GM04503 (cell line): ENCODE measurements around the gene SERPINB1.
"Not testable (repeated sequence)": the region's sequence is repeated elsewhere in the genome, so short reads cannot be mapped to it uniquely, and the experiment has no call there.

Experiments
- DNase-seq: peaks from one replicate; pipeline ENCODE4 v3.0.0-alpha.2; 2012; ENCODE audit warnings: low read depth

SERPINB1 gene

DNA sequence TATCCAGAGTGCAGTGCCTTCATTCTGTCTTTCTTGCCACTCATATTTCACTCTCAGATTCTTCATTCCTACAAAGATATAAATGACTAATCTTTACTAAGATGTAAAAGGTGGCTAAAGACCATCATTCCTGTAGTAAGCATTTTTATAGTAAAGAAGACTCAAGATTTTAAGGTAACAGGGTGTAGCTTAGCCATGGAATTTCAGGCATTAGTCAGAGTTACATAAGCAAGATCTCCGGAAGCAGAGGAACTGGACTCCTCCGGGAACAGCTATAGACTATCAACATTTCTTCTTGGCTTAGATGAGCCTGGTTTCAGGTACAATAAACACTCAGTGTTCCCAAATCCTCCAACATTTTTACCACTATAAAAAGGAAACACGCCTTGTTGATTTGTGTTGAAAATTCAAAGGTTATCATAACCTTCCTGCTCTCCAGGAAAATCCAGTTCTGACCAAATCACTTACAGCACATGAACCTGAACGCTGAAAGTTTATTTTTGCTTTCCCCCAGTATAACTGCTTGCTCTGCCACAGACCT lies 23.7 kb downstream of the SERPINB1 start:
- DNase-seq: no peak

DNA sequence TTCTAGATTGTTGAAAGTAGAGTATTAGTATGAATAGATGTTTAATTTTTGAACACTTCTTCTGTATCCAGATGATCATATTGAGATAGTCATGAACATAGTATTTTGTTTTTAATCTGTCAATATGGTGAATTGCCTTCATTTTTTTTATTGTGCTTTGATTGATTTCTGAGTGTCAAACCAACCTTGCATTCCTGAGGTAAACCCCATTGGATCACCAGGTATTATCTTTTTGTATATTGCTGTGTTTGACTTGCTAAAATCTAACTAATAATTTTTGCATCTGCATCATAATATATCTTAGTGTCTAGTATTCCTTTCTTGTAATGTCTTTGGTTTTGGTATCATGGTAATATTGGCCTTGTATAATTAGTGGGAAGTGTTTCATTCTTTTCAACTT lies 25.5 kb downstream of the SERPINB1 start:
- no peak for DNase-seq

DNA sequence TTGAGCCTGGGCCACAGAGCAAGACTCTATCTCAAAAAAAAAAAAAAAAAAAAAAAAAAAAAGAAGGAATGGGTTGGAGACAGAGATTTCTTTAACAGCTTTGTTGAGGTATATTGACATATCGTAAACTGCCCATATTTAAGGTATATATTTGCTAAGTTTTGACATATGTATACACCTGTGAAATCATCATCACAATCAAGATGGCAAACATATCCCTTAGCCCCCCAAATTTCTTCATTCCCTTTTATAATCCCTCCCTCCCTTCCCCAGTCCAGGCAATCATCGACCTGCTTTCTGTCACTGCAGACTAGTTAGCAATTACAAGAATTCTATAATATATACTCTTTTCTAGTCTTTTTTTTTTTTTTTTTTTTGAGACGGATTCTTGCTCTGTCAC lies 29.0 kb downstream of the SERPINB1 start:
- no peak for DNase-seq

DNA sequence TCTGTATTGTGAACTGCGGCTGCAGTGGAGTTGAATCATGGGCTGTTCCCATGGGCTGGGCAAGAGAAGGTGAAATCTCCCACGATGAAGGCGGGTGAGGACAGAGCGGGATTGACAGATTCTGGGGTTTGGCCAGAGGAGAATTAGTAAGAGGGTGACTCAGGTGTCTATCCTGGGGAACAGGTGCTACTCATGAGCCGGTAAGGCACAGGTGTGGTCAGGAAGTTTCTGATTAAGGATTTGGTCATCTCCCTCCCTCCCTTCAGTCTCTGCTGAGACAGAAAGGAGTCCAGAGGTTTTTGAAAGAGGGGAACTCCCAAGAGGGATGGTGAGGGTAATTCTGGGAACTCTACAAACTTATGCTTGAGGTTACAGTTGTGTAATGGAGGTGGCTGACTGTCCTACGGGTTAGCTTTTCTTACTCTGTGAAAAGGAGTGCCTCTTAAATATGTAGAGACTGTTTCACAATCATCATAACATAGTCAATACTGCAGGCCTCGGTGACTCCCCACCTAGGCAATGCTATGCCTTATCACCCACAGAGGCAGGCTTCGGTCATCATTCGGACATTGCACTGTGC lies 31.5 kb downstream of the SERPINB1 start:
- DNase-seq: no peak

DNA sequence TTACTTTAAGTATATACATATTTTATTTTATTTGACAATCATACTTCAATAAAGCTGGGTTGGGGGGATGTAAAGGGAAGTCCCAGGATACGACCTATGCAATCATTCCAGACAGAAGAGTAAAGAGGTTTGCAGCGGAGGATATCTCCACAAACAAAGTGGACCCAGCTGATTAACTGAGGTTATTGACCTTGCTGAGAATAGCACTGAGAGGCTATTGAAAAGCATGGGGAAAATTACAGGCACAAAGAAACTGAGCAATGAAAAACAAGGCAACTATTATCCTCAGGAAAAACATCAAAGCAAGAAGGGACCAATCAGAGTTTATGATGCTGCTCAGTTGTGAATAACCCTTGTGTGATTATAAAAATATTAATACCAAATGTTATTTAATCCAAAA lies 32.6 kb downstream of the SERPINB1 start:
- DNase-seq: no peak

DNA sequence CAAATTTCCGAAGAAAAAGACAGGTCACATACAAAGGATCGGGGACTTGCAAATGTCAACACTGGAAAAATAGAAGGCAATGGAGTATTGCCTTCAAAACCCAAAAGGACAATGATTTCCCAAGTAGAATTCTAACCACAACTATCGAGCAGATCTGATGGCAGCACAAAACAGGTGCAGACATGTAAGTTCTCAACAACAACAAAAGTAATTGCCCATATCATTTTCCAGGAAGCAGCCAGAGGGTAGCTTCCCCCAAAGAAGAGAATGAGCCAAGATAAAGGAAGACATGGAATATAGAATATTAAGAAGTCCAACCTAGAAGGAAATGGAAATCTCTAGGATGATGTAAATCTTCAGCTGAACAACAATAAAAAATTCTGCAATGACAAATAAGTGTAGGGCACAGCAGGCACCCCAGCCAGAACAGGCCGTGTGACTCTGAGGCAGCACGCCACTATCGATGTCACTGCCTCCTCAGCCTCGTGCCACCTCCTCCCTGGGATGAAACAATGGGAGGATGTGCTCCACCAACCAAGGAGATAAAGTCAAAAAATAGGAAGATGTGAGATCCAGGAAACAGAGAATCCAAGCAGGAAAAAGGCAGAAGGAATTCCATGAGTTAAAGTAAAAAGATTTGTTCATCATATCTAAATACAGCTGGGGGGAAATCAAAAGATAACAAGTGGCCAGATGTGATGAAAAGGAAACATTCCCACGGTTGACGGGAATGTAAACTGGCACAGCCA lies 34.1 kb downstream of the SERPINB1 start:
- no peak for DNase-seq

DNA sequence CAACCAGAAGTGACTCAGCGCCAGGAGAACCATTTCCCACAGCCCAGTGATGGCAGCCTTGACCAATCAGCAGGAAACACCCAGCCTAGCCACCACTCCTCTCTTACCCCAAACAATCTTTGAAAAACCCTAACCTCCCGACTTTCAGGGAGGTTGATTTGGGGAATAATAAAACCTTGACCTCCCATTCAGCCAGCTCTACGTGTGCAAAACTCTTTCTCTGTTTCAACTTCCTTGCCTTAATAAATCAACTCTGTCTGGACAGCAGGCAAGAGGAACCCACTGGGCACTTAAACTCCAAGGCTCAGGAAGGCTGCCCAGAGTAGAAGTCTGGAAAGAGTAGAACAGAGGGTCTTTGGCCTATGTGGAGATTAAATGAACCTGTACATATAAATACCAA lies 35.0 kb downstream of the SERPINB1 start:
- no peak for DNase-seq

DNA sequence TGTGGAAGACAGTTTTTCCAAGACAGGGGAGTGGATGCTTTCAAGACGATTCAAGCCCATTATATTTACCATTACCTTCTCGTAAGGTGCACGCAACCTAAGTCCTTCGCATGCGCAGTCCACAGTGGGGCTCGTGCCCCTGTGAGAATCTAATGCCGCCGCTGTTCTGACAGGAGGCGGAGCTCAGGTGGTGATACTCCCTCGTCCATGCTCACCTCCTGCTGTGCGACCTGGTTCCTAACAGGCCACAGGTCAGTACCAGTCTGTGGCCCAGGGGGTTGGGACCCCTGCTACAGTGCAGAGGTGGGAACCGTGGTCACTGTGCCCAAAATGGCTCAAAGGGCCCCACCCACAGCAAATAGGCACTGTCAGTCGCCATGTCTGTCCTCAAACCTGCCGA lies 36.6 kb downstream of the SERPINB1 start:
- no peak for DNase-seq

DNA sequence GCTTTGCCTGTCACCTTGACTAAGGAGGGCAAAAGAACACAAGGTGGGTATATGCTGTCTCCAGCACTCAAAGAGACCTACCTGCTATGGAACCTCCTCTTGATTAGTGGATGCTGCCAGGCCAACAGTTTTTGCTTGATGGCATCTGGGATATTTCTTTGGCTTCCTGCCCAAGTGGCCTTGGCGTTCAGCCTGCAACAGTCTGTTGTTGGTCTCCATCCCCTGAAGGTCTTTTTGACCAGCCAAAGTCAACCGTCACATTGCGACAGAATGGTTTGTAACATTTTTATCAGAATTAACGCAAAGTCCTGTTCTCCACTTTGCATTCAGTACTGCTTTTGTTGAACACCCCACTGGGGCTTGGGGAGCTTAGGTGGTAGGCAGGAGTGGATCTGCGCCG lies 37.1 kb downstream of the SERPINB1 start:
- DNase-seq: no peak

DNA sequence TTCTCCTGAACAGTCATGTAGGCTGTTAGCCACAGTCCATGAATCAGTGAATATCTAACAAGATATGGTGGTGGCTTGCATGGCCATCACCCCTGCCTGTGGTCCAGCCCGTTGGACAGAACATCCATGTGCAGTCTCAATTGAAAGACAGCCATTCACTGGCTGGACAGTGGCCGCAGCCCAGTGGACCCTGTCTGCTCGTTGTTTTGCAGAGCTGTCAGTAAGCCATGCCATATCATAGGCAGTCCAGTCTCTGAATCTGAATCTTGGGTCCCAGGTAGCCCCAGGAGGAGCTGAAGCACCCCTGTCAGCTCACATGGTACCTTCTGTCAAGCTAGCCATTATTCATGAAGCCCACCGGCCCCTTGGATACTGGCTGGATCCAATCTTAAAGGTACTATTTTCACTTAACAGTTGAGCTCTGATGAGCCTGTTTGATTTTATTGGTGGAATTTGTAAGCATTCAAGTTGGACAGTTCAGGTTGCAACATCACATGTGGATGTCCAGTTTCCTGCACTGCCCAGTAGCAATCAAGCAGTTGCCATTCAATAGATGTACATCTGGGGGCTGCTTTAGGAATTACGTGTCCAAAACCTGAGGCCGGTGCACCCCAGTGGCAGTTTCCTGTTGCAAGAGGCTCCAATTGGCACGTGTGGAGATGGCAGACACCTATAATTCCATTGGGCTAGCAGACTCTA lies 37.8 kb downstream of the SERPINB1 start:
- DNase-seq: no peak

DNA sequence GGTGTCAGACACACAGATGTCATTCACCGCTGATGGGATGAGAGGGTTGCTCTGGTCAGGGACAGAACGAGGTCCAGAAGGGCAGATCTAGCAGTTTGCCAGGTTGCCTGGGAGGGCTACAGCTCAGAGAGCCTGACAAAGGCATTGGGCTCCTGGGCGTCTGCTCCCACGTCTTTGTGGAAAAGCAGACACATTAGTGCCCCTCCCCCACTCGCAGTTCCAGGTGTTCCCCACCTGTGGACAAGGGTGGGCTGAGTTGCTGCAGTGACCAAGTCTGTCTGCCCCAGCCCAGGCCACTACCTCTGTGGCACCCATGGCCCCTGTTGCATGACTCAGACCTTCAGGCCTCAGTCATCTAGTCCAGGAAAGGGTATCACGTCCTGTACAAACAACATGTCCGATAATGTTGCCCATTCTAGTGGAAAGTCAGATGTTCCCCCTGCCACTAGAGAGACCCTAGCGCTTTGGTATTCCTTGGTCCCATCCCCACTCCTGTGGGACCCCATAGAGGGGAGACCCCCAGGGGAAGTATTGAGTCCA lies 39.1 kb downstream of the SERPINB1 start:
- no peak for DNase-seq

DNA sequence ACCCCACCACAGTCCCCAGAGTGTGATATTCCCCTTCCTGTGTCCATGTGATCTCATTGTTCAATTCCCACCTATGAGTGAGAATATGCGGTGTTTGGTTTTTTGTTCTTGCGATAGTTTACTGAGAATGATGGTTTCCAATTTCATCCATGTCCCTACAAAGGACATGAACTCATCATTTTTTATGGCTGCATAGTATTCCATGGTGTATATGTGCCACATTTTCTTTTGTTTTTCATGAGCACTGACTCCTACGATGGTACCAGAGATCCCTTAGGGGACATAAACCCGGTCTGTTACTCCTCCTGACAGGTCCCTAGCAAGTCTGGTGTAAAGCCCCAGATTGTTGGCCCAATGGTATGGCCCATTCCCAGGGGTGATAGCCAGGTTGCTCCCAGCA lies 40.0 kb downstream of the SERPINB1 start:
- not testable (repeated sequence) for DNase-seq

DNA sequence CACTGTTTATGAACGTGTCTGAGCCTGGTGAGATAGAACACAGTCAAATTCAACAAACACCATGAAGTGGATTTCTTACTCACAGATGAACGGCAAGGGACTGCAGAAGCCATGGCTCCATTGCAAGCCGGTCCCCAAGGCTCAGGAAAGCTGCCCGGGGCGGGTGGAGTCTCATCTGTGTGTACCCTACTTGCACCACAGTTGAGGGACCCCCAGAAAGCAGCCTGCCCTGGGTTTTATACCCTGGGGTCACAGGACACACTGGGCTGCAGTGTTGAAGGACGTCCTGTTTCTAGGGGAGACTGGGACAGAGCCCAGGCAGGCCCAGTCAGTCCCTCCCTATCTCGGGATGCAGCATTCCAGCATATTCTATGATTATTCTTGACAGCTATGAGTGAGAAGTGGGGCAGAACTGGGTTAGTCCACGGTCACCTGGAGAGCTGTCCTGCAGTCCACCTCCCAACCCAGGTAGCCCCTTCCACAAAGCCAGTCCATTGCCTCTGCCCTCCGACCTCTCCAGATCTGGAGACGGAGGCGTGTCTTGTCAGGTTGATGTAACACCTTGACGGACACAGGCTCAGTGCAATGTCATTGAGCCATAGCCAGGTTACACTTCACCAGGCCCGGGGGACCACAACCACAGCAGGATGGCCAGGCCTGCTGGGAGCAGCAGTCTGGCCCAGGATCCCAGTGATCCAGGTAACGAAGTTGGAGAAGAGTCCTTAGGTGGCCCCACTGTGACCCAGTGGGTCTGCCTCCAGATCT lies 40.9 kb downstream of the SERPINB1 start:
- DNase-seq: no peak

DNA sequence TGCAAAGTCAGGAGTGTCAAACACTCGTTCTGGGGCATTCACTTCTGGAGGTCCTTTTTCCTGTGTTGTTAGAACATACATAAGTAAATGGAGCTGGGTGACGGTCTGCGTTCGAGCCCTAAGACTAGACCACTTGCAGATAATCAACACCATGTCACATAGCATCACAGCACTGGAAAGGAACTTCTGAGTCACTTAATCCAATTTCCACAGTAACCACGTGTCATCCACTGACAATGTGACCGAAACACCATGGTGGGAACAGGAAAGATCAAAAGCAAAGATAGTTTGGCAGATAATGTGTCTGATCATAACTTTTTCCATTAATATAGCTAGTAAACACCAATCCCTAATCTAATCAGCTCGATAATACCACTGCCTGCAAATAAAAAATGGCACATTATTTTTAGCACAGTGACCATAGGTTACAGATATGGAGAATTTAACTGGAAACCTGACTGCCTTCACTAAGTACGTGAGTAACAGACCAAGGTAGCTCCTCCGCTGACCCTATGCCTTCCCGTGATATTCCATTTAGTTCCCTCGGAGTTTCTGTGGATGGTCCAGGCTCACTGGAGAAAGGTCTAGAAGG lies 41.6 kb downstream of the SERPINB1 start:
- no peak for DNase-seq

DNA sequence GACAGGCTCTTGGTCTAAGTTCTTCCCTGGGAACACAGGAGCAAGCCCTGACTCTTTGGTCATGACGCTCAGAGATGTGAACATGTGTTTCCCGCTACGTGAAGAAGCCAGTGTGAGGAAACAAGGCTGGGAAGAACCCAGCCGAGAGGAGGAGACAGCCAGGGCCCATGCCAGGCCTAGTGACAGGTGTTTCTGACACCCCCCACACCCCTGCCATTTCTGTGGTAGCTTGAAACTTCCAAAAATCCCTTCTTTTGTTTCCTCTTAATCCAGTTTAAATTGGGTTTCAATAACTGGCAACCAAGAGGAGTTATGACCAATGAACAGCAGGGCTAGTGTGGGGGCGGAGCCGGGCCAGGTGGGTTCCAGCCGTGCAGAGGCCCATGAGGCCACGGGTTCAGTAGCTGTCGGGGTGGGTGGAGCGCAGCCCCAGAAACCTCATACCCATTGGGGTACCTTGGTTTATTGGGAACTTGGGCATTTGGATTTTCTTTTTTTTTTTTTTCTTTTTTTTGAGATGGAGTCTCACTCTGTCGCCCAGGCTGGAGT lies 43.0 kb downstream of the SERPINB1 start:
- no peak for DNase-seq

DNA sequence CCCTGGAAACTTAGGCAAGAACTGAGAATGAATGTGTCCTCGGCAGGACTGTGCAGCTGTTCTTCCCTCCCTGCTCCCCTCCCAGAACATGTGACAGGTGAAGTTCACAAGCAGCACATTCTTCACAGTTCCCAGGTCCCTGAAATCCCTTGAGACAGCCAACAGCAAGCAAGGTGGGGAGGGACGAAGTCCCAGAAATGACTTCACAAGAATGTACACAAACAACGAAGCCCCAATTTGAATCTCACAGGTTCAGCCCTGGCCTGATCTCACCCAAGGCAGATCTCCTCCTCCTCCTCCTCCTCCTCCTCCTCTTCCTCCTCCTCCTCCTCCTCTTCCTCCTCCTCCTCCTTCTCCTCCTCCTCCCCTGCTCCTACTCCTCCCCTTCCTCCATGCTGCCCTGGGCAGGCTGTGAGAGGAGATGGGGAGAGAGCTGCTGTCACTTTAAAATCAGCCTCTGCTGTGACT lies 44.1 kb downstream of the SERPINB1 start:
- no peak for DNase-seq

DNA sequence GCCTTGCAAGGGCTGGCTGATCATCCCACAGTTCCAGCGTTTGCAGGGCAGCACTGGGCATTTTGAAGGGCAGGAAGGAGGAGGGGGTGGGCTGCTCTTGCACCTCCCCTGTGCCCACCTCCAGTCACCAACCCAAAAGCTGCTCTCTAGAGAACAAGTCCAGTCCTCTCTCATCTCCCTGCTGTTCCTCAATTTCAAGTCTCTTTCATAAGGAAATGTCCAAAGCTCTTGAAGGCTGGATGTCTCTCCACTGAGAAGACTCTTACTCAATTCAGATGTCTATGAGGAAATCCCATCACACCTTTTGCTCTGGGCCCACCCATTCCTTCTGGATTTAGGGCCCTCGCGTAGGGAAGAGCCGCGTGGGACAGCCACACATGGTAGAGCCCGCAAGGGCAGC lies 44.8 kb downstream of the SERPINB1 start:
- no peak for DNase-seq

DNA sequence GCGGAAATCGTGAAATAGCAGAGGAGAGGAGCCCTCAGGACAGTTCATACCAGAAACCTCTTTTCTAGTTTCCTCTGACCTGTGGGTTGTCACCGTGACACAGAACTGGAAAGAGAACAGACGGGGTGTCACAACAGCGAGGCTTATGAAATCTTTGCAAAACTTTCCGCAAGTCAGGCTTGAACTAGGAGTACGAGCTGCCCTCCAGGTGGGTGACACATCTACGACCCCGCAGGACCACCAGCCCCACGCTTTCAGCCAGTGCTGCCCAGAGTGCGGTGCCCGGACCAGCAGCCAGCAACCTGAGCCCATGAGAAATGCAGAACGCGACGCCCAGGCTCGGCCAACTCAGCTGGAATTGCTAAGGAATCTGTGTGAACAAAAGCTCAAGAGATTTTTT lies 45.7 kb downstream of the SERPINB1 start:
- DNase-seq: no peak

DNA sequence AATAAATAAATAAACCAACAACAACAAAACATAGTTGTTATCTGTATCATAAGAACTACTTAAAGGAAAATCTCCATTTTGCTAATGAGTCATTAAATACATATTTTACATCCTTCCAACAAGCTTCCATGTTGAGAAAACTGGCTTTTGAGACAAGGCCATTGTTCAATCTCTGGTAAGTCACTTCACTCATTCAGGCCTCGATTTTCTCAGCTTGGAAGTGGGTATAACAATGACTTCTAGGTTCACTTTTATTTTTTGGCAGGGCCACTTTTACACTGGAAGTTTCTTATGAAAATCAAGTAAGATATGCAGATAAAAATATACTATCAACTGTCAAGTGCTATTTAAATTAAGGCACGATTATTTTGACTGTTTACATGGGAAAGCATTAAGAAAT lies 46.5 kb downstream of the SERPINB1 start:
- no peak for DNase-seq

DNA sequence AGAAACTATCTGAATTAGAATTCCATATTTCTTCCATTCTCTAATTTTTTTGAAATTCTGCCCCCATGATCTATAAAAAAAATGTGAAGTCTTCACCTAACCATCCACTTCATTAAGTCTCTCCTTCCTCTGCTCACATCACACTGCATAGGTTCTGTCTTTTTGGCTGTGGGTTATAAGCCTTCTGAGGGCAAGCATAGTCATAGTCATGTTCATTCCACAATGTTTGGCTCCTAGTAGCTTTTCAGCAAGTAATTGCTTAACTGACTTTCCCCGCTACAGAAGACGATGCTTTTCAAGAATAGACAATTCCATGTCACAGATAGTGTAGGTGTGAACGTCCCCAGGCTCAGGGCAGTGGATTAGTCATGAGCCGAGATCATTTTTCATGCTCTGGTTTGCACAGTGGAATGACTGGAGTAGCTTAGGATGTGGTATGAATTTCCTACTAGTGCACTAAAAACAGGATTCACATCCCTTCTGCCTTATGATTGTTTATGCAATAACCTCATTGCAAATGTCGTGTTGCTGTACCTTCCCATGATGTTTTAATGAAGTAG lies 47.4 kb downstream of the SERPINB1 start:
- no peak for DNase-seq

DNA sequence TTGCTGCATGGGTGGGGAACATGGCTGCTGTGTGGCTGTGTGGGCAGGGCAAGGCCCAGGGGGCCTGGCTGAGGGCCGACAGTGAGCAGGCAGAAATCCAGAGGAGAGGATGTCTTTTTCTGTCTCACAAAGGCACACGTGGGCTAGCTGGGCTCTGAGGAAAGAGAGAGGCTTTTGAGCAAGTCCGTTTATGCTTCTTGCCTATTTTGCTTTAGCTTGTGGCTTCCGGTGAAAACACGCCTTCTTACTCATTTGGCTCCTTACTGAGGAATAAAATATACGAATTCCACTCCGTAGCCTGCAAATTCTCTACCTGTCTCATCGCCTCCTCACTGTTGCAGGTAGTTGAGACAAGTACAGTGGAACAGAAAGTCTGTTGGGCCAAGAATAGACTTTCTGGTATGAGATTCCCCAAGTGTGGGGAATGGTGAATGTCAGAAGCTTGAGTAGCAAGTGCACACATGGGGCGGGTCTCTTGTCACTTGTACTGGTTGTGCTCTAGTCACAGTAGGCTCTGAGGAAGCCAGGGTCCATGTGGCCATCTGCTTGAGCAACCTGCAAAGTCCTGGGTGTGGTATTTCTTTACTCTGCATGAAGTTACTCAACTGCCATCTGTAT lies 48.0 kb downstream of the SERPINB1 start:
- no peak for DNase-seq
